GM12875 (cell line): ENCODE results near the gene CACNG1.

Source experiments
- H3K4me3 ChIP-seq: one replicate; pipeline ENCODE4 v1.5.1; 2011; ENCODE audit warnings: low read depth, low read length, control low read depth
- TF ChIP-seq, protein P1 (sequence below): IDR thresholded peaks from 2 replicates; pipeline ENCODE4 v1.5.1; 2011; ENCODE audit warnings: low read depth, mild to moderate bottlenecking, control low read depth, inconsistent platforms, low read length, moderate library complexity, borderline replicate concordance; ENCODE audit not compliant: insufficient read depth

CACNG1 gene

DNA sequence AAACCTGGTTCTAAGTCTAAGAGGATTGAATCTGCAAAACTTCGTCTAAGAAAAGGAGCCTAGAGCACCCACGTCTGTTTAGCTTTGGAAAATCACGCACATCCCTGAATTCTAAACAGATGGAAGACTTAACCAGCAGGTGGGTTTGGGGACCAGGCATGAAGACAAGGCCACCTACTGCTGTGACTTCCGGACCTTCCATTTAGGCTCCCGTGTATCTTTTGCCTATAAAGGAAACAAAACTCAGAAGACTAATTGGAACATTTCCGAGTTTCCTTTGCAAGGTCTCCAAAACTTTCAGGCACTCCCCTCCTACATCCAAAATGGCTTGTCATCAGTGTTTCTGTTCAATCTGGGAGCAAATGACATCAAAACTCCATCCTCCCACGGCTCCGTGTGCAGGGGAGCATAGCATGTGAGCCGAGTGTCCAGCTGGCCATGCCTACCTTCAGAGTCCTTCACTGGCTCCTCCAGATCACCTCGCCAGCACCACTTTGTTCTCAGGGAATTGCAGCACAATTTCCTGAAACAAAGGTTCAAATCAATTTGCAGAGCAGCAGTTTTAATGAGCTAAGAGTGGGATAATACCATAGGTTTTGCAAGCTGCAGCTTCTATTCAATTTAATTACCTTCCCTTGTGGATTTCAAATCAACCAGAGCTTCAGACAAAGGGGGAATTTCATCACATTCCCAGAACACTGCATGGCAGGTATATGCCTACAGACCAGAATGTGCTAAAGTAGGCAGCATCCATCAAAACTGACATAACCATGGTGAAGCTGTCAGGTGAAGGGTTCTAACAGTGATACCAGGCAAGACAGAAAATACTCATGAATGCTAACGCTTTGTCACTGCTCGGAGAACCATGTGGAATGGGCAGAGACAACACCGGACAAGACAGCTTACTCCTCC, 23.5 kb downstream of the CACNG1 start:
- H3K4me3 ChIP-seq, result no peak overlapping the region
- TF ChIP-seq, protein P1, sequence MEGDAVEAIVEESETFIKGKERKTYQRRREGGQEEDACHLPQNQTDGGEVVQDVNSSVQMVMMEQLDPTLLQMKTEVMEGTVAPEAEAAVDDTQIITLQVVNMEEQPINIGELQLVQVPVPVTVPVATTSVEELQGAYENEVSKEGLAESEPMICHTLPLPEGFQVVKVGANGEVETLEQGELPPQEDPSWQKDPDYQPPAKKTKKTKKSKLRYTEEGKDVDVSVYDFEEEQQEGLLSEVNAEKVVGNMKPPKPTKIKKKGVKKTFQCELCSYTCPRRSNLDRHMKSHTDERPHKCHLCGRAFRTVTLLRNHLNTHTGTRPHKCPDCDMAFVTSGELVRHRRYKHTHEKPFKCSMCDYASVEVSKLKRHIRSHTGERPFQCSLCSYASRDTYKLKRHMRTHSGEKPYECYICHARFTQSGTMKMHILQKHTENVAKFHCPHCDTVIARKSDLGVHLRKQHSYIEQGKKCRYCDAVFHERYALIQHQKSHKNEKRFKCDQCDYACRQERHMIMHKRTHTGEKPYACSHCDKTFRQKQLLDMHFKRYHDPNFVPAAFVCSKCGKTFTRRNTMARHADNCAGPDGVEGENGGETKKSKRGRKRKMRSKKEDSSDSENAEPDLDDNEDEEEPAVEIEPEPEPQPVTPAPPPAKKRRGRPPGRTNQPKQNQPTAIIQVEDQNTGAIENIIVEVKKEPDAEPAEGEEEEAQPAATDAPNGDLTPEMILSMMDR, result no peak

DNA sequence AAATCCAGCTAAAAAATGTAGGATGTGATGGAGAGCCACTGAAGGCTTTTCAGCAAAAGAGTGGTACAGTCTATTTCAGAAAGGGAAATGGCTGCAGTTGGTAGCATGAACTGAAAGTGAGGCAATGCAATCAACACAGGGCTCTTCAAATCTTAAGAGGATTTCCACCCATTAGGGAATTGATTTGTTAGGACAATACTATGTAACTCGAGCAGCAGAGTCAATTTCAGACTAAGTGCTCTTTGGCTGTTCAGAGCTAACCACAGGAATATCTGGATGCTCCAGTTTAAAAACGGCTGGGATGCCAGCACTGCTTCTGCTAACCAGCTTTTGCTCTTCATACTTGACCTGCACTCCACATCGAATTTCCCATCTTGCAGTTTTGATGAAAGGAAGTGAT, 24.6 kb downstream of the CACNG1 start:
- TF ChIP-seq, protein P1, result no peak
- H3K4me3 ChIP-seq, result no peak overlapping the region

GRCh38 chr17:67069603-67070136, 25.3 kb downstream of the CACNG1 start:
- TF ChIP-seq, protein P1, result no peak
- H3K4me3 ChIP-seq, result no peak overlapping the region

- TF ChIP-seq, protein P1, result no peak
- no peak overlapping the region for H3K4me3 ChIP-seq
These were observed 27.2 kb downstream of the CACNG1 start for GRCh38 chr17:67071595-67071994.

GRCh38 chr17:67072885-67073284, 28.5 kb downstream of the CACNG1 start:
- no peak overlapping the region for H3K4me3 ChIP-seq
- TF ChIP-seq, protein P1, result no peak

GRCh38 chr17:67074781-67075180, 30.4 kb downstream of the CACNG1 start:
- no peak overlapping the region for H3K4me3 ChIP-seq
- TF ChIP-seq, protein P1, result no peak

DNA sequence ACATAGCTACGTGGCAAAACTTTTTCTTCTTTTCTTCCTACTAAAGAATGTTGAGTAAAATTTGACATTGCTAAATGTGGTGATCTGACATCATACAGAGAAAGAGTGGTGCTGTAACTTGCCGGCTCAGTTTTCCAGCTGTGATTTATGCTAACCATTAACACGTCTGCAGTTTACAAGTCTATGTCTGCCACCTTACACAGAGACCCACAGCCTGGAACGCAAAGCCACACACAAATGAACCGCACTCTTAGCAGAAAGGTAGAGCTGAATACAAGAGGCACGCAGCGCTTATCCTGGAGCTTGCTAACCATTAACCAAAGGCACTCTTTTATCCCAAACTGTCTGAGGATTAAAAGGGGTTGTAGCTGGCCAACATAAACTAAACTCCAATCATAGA, 31.9 kb downstream of the CACNG1 start:
- TF ChIP-seq, protein P1, result no peak
- no peak overlapping the region for H3K4me3 ChIP-seq
